NCI-H82 (cell line): ENCODE results near the gene CCNB1IP1.
"Not testable (repeated sequence)": the region's sequence is repeated elsewhere in the genome, so short reads cannot be mapped to it uniquely, and the experiment has no call there.

Experiments used
- DNase-seq: peaks from one replicate; lab custom pipeline; 2025; lab: John Stamatoyannopoulos, UW

Gene CCNB1IP1

DNA sequence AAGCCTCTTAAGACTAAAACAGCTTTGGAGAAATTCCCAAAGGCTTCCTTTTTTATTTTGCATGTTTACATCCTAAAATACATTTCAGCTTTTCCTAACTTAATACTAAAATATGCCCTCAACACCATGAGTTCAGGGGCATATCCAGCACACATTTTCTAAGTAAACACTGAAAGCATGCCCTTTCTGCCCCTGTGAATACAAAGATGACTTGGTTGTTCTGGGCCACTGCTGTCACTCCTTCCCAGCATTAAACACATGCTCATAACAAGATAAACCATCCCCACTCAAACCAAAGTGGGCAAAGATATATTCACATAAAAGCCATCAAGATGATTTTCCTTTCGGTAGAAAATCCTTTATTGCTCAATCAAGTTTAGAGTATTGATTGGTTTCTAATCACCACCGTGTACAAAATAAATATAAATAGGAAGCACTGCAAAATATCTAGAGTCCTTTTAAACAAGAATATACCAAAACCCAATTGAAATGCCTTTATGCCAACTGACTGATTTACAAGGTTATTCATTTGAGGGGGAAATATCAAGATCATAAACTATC is 1.9 kb downstream of the CCNB1IP1 start:
- peak; percentile 10 for DNase-seq

DNA sequence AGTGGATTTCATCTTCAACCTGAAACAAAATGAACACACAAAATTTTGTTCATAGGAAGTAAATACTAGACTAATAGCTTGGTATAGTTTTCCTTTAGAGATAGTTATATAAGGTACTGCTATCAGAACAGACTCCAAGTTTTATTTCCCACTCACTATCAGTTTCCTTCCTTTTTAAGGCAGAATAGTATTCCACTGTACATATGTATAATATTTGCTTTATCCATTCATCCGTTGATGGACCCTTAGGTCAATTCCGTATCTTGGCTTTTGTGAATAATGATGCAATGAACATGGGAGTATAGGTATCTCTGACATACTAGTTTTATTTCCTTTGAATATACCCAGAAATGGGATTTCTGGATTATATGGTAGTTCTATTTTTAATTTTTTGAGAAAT is 3.7 kb downstream of the CCNB1IP1 start:
- DNase-seq: no peak

DNA sequence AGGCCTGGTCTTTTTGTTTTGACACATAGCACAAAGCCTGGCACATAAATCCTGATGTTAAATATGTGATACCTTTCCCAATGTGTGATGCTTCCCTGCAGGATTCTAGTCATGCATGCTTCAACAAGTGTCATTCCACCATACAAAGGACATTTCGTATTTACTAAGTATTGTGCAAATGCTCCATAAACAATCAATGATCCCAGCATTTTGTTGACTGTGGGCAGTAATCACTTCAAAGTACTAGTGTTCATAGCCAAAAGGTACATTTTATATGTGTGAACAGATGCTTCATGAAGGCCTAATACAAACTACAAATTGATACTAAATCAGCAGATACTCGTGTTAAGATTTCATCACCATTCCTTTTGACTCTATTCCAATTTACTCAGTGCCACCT is 4.4 kb downstream of the CCNB1IP1 start:
- no peak for DNase-seq

DNA sequence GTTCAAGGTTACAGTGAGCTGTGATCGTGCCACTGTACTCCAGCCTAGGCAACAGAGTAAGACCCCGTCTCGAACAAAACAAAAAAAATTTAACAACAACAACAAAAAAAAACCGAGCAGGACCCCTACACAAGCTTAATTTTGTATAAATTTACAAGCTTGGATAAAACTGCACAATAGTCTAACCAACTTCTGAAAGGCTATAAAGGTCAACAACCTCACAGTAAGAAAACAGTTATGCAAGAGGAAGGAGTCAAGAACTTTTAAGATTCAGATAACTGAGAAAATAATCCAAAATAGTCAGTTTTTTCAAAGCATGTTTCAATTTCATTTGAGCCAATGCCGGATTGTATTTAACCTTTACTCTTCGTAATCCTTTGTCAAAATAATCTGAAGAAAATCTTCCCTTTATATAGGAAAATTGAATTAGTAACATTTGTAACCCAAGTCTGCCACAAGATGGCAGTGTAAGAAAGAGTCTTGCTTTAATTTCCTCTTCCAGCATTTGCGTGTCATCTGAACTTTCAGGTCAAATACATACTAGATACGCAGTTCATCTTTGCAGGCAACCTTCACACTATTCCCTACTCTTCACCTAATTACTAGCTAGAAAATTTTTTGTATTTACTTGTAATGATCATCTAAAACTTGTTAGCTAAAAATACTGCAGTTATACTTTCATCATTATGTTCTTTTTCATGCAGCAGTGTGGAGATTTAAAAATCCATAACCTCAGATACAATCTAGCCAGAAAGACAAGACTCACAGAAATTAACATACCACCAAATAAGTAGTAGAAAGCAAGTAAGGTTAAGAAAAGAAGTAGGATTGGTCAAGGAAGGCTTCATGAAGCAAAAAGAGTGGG is 5.8 kb downstream of the CCNB1IP1 start:
- DNase-seq: peak; percentile 76

DNA sequence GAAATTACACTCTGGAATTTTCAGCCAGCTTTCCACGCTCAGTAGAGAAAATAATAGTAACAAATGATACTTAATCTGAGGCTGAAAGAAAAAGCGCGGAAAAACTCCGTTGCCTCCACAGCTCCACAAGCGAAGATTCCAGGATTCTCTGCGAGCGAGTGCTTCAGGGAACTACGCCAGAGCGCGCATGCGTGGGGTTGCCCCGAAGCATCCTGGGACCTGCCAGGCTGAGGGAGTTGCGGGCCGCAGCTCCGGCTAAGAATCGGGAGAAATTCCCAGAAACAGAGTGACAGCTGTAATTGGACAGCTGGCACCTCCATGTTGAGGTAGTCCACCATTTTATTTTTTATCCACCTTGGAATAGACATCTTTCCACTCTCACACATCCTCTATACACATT is 15.4 kb downstream of the CCNB1IP1 start:
- DNase-seq: no peak

DNA sequence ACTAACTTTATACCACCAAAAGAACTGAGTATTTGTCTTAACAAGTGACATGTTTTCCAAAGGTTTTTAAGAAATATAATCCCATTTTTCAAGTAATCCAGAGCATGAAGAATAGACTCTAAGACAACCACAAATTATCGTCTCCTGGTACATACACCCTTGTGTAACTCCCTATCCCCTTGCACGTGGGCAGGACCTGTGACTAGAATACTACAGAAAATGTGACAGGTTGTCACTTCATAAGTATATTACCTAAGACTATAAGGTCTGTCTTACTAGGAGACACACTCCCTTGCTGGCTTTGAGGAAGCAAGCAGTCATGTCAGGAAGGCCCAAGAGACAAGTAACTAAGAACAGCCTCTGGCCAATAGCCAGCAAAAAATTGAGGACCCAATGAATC is 19.1 kb downstream of the CCNB1IP1 start:
- DNase-seq: no peak

DNA sequence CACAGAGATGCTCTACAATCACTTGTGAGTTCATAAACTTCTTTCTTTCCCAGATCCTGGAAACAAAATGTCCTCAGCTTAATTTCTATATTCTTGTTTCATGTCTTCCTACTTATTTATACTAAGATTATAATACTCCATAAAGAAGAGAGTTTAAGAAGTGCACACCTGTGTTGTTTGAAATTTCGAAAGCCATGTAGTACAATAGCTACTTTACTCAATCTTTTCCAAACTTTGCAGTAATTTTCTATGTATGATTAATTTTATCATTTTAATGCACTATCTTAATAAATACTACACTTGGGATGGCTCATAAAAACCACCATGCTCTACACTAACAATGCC is 27.0 kb downstream of the CCNB1IP1 start:
- DNase-seq: no peak

DNA sequence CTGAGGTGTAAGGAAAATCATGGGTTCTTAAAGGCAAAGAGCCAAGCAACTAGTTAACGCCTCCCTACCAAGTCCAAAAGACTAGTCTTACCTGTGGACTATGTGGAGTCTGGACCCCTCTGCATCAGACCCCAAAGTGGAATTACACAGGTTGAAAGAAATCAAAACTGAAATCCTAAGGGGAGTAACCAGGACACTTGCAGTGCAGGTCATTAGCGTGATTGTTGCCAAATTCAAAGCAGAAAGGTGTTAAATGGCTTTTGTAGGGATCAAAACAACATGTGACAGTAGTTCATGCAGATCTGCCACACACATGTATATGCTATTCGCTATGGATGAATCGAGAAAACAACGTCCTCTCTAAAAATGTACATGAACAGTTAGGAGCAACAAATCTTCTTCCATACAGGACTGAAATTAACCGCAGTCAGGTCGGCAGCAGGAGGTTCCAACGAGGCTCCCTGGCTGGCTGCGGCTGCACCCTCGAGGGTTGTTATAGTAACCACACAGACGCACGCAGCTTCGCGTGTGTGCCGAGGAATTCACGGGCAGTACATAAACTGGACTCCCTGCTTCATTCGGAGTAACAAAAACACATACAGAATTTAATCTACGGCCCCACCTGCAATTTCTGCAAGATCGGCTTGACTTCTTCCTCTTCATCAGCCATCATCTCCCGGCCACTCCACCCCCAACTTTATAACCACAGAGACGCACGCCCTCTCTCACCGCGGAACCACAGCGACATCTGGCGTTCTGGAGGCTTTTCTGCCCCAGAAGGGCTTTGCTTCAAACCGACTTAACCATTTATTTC is 27.6 kb downstream of the CCNB1IP1 start, which contains the start of gene TTC5:
TTC5 (minus strand) TSS at position 687 of the 814 bp plus-strand sequence; CDS start at position 673, 14 bp downstream.
- DNase-seq: peak; percentile 82

DNA sequence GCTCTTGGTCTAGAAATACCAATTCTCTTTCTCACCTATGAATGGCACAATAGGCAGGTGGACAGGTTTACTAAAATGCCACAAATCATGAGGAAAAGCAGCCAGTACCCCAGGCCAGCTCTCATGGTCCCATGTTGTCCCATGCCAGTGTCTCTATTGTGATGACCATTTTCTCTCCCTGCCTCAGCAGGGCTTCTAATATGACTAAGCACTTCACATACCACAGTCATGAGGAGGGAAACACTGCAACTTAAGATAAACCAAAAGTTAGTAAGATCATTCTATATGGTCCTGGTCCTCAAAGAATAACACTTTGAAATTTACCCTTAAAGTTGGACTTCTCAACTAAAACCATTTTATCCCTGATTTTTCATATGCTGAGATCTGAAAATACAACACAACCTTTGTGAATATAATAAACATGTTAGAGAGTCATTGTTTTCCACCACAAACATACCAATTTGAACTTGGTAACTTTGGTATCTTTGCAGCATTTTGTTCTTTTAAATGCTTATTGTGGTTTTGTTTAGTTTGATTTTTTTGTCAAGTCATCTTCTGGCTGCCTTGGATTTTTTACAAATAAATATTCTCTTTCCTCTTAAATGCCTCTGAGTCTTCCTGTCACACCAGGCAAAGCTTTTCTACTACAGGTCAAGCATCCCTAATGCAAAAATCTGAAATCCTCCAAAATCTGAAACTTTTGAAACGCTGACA is 30.9 kb downstream of the CCNB1IP1 start:
- DNase-seq: no peak

DNA sequence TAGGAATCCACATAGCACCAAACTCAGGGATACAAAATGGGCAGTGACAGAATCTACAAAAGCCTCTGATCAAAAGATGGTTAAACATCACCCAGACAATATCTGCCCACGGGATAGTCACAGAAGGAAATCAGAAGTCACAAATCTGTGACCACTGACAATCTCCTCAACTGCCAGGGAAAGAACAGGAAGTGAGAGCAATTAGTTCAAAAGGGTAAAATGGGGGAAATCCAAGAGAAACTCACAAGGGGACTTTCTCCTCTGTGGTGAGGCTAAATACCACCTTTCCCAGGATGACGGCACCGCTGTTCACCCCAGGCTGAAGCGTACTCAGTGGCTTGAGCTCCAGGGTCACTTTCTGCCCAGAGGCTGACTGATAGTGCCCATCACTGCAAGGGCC is 38.0 kb downstream of the CCNB1IP1 start:
- DNase-seq: no peak

DNA sequence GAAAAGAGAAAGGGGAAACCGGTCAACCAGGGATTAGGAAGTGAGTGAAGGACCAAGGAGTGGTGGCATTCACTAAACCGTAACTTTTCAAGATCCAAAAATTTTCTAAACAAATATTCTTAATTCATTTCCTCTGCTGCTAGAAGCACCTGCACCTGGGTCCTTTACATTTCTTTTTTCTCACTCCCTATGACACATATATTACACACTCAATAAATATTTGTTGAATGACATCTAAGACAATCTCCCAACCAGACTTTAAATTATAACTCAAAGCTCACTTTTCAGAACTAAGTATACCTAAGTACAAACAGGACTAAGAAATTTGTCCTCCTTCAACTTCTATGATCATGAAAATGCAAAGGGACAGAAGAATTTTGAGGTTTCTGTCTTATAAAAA is 38.4 kb downstream of the CCNB1IP1 start:
- no peak for DNase-seq

DNA sequence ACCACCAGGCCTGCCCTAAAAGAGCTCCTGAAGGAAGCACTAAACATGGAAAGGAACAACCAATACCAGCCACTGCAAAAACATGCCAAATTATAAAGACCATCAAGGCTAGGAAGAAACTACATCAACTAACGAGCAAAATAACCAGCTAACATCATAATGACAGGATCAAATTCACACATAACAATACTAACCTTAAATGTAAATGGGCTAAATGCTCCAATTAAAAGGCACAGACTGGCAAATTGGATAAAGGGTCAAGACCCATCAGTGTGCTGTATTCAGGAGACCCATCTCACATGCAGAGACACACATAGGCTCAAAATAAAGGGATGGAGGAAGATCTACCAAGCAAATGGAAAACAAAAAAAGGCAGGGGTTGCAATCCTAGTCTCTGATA is 51.1 kb downstream of the CCNB1IP1 start:
- not testable (repeated sequence) for DNase-seq

DNA sequence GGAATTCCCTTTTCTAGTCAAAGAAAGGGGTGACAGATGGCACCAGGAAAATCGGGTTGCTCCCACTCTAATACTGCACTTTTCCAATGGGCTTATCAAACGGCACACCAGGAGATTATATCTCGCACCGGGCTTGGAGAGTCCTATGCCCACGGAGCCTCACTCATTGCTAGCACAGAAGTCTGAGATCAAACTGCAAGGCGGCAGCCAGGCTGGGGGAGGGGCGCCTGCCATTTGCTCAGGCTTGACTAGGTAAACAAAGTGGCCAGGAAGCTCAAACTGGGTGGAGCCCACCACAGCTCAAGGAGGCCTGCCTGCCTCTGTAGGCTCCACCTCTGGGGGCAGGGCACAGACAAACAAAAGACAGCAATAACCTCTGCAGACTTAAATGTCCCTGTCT is 52.8 kb downstream of the CCNB1IP1 start:
- DNase-seq: not testable (repeated sequence)

DNA sequence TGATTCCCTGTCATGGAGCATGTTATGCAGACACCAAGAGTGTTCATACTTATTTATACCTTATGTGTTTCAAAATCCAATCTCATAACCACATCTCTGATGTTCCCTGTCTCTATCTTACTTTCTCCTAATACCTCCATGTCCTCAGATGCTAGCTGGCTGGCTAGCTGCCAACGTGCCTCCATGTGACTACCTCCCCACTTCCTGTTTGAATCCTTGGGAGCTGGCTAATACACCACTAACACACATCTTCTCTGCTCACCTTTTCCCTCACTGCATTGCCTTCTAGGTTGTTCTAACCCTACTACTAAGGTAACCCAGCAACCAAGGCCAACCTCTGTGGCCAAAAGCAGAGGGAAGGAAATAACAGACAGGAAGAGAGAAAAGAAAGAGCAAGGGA is 54.7 kb downstream of the CCNB1IP1 start:
- peak; percentile 42 for DNase-seq

DNA sequence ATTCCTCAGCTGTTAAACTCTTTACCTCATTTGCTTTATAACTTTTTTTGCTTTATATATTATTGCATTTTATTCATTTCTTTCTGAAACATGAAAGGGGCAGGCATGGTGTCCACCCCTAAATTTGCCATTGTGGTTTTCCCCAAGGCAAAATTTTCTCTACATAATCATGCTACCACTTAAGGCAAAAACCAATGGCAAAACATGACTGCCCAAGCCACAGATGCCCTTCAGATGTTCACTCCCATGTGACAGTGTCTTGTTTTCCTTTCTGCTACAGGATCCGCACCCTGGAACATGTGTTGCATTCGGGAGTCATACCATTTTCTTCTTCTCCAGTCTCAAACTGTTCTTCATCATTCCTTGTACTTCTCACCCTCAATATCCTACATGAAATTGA is 55.7 kb downstream of the CCNB1IP1 start:
- no peak for DNase-seq

DNA sequence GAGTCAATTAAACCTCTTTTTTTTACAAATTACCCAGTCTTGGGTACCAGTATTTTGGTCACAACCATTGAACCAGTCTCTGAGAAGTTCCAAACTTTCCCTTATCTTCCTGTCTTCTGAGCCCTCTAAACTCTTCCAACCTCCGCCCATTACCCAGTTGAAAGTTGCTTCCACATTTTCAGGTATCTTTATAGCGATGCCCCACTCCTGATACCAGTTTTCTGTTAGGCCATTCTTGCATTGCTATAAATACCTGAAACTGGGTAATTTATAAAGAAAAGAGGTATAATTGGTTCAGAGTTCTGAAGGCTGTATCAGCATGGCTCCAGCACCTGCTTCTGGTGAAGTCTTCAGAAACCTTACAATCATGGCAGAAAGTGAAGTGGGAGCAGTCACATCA is 59.0 kb downstream of the CCNB1IP1 start:
- DNase-seq: no peak

DNA sequence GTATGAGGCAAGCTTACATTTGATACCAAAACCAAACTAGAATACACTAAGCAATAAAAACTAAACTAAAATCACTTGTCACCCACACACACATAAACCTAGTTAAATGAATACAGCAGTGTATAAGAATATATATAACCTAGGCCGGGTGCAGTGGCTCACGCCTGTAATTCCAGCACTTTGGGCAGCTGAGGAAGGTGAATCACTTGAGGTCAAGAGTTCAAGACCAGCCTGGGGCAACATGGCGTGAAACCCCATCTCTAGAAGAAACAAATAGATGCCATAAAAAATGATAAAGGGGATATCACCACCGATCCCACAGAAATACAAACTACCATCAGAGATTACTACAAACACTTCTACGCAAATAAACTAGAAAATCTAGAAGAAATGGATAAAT is 68.7 kb downstream of the CCNB1IP1 start:
- DNase-seq: not testable (repeated sequence)

DNA sequence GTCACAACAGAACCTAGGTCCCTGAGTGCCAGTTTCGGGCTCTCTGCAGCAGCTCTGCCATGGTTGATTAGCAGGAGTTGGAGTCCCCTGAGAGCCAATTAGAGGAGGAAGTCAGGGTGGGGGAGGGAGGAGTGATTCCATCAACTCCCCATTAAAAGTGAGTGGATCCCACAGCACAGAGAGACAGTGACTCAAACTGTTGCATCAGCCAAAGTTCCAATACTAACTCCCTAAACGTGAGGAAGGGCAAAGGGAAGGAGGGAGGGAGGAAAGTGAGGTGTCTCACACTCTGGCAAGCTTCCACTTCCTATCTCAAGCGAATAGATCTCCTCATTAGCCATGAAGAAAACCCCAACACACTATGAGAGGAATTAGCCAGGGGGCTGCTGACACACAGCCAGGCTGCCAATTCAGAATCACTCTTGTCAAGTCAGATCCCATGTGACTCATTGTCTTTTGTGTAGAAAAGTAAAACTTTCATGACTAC is 70.4 kb downstream of the CCNB1IP1 start:
- DNase-seq: peak; percentile 30
